ENCODE results near the gene HNRNPUL1.

DNA sequence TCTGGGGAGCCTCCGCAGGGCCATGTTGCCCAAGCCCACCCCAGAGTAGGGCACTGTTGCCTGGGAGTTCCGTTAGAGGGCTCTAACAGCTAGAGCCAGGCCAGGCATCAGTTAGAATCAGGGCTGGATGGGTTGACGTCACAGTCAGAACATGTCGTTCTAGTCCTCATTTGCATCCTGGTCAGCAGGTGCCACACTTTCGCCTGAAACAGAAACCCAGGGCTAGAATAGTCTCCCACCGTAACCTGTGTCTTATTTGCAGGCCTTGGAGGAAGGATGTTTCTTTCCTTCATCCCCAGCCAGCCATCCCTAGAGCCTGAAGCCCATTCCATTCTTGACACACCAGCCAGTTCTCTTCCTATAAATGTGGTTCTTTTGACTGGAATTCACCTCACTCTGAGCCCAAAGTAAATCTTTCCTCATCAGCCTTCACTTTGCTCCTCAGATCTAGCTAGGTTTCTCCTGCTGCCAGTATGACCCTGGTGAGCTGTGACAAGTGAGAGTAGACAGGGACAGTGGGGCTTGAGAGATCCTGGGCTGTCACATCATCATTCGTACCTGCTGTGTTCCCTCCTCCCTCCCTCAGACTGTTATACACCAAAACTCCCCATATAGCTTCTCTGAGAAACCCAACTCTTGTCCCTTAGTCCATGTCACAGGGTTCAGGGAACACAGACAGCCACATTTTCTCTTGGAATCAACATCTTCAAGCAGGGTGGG, 33.6 kb downstream of the HNRNPUL1 start:
- no peak for TF ChIP-seq HDAC2 (IDR thresholded peaks at IDR 0.05)
- TF ChIP-seq, protein P1, sequence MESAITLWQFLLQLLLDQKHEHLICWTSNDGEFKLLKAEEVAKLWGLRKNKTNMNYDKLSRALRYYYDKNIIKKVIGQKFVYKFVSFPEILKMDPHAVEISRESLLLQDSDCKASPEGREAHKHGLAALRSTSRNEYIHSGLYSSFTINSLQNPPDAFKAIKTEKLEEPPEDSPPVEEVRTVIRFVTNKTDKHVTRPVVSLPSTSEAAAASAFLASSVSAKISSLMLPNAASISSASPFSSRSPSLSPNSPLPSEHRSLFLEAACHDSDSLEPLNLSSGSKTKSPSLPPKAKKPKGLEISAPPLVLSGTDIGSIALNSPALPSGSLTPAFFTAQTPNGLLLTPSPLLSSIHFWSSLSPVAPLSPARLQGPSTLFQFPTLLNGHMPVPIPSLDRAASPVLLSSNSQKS (CRISPR knock-in tag; IDR thresholded peaks at IDR 0.05), result no peak

Measured in K562 (cell line).